Epithelial cell of esophagus (primary cell): ENCODE measurements around the gene MTREX.

Experiments used
- DNase-seq: peaks from one replicate; pipeline ENCODE4 v3.0.0; 2010; ENCODE audit warnings: low read depth
- H3K4me3 ChIP-seq: 2 replicates; pipeline ENCODE4 v1.5.1; 2011; ENCODE audit warnings: mild to moderate bottlenecking, low read length, control low read depth
- CTCF ChIP-seq: IDR thresholded peaks from 2 replicates; pipeline ENCODE4 v1.5.1; 2011; ENCODE audit warnings: low read depth, mild to moderate bottlenecking, low read length, control low read depth, inconsistent platforms; ENCODE audit not compliant: insufficient read depth; ENCODE audit errors: missing control alignments

Gene MTREX

GRCh38 chr5:55456216-55456895 is 148.6 kb downstream of the MTREX start:
- no peak overlapping the region for H3K4me3 ChIP-seq
- TF ChIP-seq CTCF: no peak
- DNase-seq: peak; percentile 68

- H3K4me3 ChIP-seq: no peak overlapping the region
- TF ChIP-seq CTCF: no peak
- DNase-seq: no peak
Observed at GRCh38 chr5:55459572-55459971, 151.8 kb downstream of the MTREX start.

GRCh38 chr5:55463613-55464012 is 155.8 kb downstream of the MTREX start:
- no peak for DNase-seq
- no peak for TF ChIP-seq CTCF
- H3K4me3 ChIP-seq: no peak overlapping the region

- DNase-seq: no peak
- no peak for TF ChIP-seq CTCF
Observed at GRCh38 chr5:55467862-55468551, 160.2 kb downstream of the MTREX start.

GRCh38 chr5:55469839-55470238 is 162.1 kb downstream of the MTREX start:
- no peak for TF ChIP-seq CTCF
- DNase-seq: no peak
- H3K4me3 ChIP-seq: no peak overlapping the region

More at GRCh38 chr5:55467862-55468551, 160.2 kb downstream of the MTREX start:
- no peak overlapping the region for H3K4me3 ChIP-seq

- TF ChIP-seq CTCF: no peak
- DNase-seq: no peak
- H3K4me3 ChIP-seq: no peak overlapping the region
Observed at GRCh38 chr5:55470282-55470681, 162.5 kb downstream of the MTREX start.

GRCh38 chr5:55471468-55471867 is 163.7 kb downstream of the MTREX start:
- no peak for DNase-seq
- TF ChIP-seq CTCF: no peak
- no peak overlapping the region for H3K4me3 ChIP-seq
